Mucosa of descending colon (tissue), 3 donors: Measurements from ENCODE around the gene EFNA5. TPM values are rescaled to one million over a fixed set of nuclear protein-coding genes. Genes with fewer than 3 reads are reported as not detected.

Experiments used
- ATAC-seq: fragments of 200-7000 bp; cut with Tn5 transposase; one replicate; pipeline ENCODE4 v1.9.1; 2020; ENCODE audit warnings: mild to moderate bottlenecking, moderate library complexity
- DNase-seq, 3 donors: peaks; one replicate each; pipeline ENCODE4 v3.0.0-alpha.2; 2020
- H3K36me3 ChIP-seq: fragments of 200-600 bp; one replicate; pipeline ENCODE4 v1.8.0; 2021; ENCODE audit warnings: low read depth, mild to moderate bottlenecking
- H3K4me1 ChIP-seq: fragments of 200-600 bp; one replicate; pipeline ENCODE4 v1.8.0; 2021; ENCODE audit warnings: low read depth, mild to moderate bottlenecking
- H3K4me3 ChIP-seq: fragments of 200-600 bp; one replicate; pipeline ENCODE4 v1.8.0; 2021; ENCODE audit warnings: mild to moderate bottlenecking
- H3K9me3 ChIP-seq: fragments of 200-600 bp; one replicate; pipeline ENCODE4 v1.8.0; 2021; ENCODE audit warnings: mild to moderate bottlenecking
- intact Hi-C, 2 donors: fragments of 100-400 bp; cut with DNase I in 1 of 2; cut with micrococcal nuclease in 1 of 2; formaldehyde crosslinking; loops; one replicate each; pipeline versions ENCODE4 v1.11.0 to v1.11.1; 2022; cut with DNase I, micrococcal nuclease
- total RNA-seq, 3 donors: library from RNA; stranded (reverse); fragmentation: NEBNext Ultra II Directional in 2 of 3; extraction: Animal tissue kit (Norgen Biotek cat#: 25700) in 2 of 3; gene quantifications; one replicate each; pipeline versions ENCODE4 v1.2.1 to v1.2.4, GENCODE V29; 2021 to 2023
- TF ChIP-seq, protein P1 (sequence below): fragments of 200-600 bp; IDR thresholded peaks from one replicate; pipeline ENCODE4 v1.8.0; 2022; ENCODE audit warnings: antibody characterized with exemption, mild to moderate bottlenecking
- donor health status: DM: no; HTN: no; CAD: no; lungs with moderate emphysema.
- donor health status: DM: no; HTN: no; CAD: no.
- donor health status: DM: no; HTN: yes; CAD: no.

EFNA5 gene
- total RNA-seq, 3 donors from 2014 or later, result 12.7 to 14.4 (median 14.3) TPM

DNA sequence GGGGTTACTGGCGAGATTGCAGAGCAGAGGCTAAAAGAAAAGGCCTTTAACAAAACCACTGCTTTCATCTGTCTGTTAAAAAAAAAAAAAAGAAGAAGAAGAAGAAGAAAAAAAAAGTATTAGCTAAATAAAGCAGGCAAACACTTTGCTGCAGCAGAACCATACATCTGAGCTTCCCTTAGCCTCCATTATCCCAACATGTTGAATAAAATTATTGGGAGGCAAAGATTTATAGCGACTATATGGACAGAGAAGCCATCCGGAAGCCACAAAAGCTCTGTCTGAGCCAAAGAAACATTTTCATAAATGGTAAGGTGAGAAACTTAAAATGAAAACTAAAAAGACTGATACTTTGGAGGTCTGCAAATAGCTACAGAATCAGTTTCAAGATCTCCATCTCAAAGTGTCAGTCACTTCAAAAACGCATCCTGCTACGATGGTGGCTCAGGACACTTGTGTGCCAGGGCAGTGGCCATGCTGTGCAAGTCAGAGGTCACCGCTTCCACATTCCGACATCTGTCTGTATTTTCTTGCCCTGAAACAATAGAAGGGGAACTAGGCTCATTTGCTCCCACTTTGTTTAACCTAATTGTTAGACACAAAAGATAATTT lies 9.6 kb downstream of the EFNA5 start:
- Histone ChIP-seq H3K36me3 (no peaks in the 10 kb centered on the region), H3K4me1 (no peaks in the 10 kb centered on the region), H3K4me3 (no peak overlapping the region), H3K9me3 (no peaks in the 10 kb centered on the region)
- intact Hi-C loops, result no loop called here
- DNase-seq, result no peak
- no peak for ATAC-seq
- TF ChIP-seq, protein P1, sequence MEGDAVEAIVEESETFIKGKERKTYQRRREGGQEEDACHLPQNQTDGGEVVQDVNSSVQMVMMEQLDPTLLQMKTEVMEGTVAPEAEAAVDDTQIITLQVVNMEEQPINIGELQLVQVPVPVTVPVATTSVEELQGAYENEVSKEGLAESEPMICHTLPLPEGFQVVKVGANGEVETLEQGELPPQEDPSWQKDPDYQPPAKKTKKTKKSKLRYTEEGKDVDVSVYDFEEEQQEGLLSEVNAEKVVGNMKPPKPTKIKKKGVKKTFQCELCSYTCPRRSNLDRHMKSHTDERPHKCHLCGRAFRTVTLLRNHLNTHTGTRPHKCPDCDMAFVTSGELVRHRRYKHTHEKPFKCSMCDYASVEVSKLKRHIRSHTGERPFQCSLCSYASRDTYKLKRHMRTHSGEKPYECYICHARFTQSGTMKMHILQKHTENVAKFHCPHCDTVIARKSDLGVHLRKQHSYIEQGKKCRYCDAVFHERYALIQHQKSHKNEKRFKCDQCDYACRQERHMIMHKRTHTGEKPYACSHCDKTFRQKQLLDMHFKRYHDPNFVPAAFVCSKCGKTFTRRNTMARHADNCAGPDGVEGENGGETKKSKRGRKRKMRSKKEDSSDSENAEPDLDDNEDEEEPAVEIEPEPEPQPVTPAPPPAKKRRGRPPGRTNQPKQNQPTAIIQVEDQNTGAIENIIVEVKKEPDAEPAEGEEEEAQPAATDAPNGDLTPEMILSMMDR, result no peak

DNA sequence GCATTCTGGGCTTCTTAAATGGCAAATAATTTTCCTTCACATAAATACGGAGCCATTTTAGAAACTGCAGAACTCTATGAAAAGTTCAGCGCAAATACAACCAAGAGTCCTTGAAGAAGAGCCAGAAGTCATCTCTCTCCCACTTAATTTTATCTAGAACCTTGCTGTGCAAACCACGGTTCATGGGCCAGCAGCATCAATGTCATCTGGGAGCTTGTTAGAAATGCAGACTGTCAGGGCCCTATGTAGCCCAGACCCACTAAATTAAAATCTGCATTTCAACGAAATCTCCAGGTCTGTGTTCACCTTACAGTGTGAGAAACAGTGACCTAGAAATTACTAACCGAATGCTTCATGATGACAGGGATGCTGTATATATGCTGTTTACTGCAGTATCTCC lies 12.2 kb downstream of the EFNA5 start:
- ATAC-seq, result no peak
- intact Hi-C loops, result no loop called here
- H3K4me1 ChIP-seq, result no peaks in the 10 kb centered on the region
- no peaks in the 10 kb centered on the region for H3K9me3 ChIP-seq
- no peak for DNase-seq
- no peak overlapping the region for H3K4me3 ChIP-seq
- TF ChIP-seq, protein P1, result no peak
- H3K36me3 ChIP-seq, result no peaks in the 10 kb centered on the region

DNA sequence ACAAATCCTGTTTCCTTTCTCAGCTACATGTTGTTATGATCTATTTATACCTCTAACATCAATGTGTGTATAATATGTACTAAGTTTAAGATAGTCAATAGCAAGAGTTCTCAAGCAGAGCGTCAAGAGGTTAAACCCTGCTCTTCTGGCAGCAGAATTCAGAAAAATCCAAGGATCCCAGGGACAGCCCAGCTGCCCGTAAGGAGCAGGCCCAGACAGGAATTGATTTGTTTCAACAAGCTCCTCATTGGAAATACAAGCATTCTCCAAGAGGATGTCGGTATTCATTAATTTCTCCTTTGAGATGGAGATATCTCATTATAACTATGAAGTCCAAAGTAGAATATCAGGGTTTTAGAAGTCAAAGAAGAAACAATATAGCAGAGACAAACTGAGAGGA lies 14.9 kb downstream of the EFNA5 start:
- intact Hi-C loops, result no loop called here
- DNase-seq (no peak), ATAC-seq (no peak)
- no peaks in the 10 kb centered on the region for H3K4me1 ChIP-seq
- no peak overlapping the region for H3K4me3 ChIP-seq
- TF ChIP-seq, protein P1, result no peak
- no peaks in the 10 kb centered on the region for H3K36me3 ChIP-seq
- H3K9me3 ChIP-seq, result no peaks in the 10 kb centered on the region

DNA sequence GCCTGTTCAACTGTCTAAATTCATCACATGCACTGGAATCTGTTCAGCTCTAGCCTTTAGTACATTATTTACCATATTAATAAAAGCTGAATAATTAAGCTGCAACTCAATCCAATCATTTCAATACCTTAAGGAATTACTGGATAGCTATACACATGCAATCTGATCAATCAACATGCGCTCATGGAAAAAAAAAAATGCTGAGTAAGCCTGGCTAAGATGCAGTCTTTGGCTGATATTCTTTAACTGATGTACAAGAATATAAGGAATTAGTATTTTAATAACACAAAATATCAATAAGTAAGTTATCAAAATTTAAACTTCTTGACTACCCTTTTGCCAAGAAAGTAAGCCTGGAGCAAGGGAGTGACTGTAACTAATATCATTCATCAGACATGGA lies 15.9 kb downstream of the EFNA5 start:
- intact Hi-C loops, result no loop called here
- H3K4me1 ChIP-seq, result no peaks in the 10 kb centered on the region
- no peak overlapping the region for H3K4me3 ChIP-seq
- ATAC-seq (no peak), DNase-seq (no peak)
- no peaks in the 10 kb centered on the region for H3K36me3 ChIP-seq
- TF ChIP-seq, protein P1, result no peak
- no peaks in the 10 kb centered on the region for H3K9me3 ChIP-seq

DNA sequence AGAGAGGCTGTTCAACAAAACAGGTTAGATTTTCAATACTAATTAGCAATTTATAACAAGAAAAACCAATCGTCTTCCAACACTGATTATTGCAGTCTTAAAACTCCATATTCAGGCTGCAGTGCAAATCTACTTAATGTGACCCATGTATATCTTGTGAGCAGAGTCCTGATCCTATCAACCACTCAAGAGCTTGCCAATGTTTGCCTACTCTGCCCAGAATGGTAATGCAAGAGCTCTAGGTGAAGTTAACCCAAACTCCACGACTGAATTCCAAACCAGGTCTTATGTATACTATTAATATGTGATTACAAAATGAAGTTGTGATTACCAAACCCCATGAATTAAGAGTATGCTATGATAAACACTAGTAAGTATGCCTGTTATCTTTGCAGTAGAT lies 17.1 kb downstream of the EFNA5 start:
- Histone ChIP-seq H3K4me1 (no peaks in the 10 kb centered on the region), H3K36me3 (no peaks in the 10 kb centered on the region), H3K4me3 (no peak overlapping the region), H3K9me3 (no peaks in the 10 kb centered on the region)
- DNase-seq, result no peak
- intact Hi-C loops, result no loop called here
- no peak for ATAC-seq
- TF ChIP-seq, protein P1, result no peak
